SW 1271 (cell line): ENCODE data around the gene CKMT1B.
"Not testable (repeated sequence)": the region's sequence is repeated elsewhere in the genome, so short reads cannot be mapped to it uniquely, and the experiment has no call there.

Experiments
- DNase-seq, 2 experiments: peaks; one replicate each; lab custom pipeline; 2025; lab: John Stamatoyannopoulos, UW

CKMT1B gene

GRCh38 chr15:43593328-43594190 is at the start of gene CKMT1B:
CKMT1B (plus strand) TSS chr15:43594027; CDS start chr15:43594219, 192 bp downstream.
- DNase-seq, result not testable (repeated sequence)

GRCh38 chr15:43544266-43544665 is 49.6 kb upstream of the CKMT1B start:
- no peak for DNase-seq

GRCh38 chr15:43545426-43545825 is 48.4 kb upstream of the CKMT1B start:
- no peak for DNase-seq

- DNase-seq, result no peak
These were observed 46.3 kb upstream of the CKMT1B start for GRCh38 chr15:43547539-43547938.

GRCh38 chr15:43550527-43551363 is 43.1 kb upstream of the CKMT1B start:
- DNase-seq, result no peak

GRCh38 chr15:43552256-43552655 is 41.6 kb upstream of the CKMT1B start:
- DNase-seq, result no peak

- no peak for DNase-seq
These were observed 40.8 kb upstream of the CKMT1B start for GRCh38 chr15:43552986-43553385.

GRCh38 chr15:43562753-43563152 is 31.1 kb upstream of the CKMT1B start:
- not testable (repeated sequence) for DNase-seq

- DNase-seq, result not testable (repeated sequence)
These were observed 30.0 kb upstream of the CKMT1B start for GRCh38 chr15:43563793-43564192.

- not testable (repeated sequence) for DNase-seq
These were observed 27.2 kb upstream of the CKMT1B start for GRCh38 chr15:43566615-43567014.

- DNase-seq, result not testable (repeated sequence)
These were observed 19.2 kb upstream of the CKMT1B start for GRCh38 chr15:43574607-43575006.

GRCh38 chr15:43589778-43590466 is 3.9 kb upstream of the CKMT1B start, which contains the start of gene PPIP5K1:
PPIP5K1 (minus strand) TSS chr15:43590208; CDS start chr15:43584504, 5,704 bp downstream.
- DNase-seq, result not testable (repeated sequence)

GRCh38 chr15:43592841-43593240 is 986 bp upstream of the CKMT1B start:
- not testable (repeated sequence) for DNase-seq

- not testable (repeated sequence) for DNase-seq
These were observed 5.3 kb downstream of the CKMT1B start for GRCh38 chr15:43599131-43599530.

- not testable (repeated sequence) for DNase-seq
These were observed 6.4 kb downstream of the CKMT1B start for GRCh38 chr15:43600200-43600599.

GRCh38 chr15:43602233-43602632 is 8.4 kb downstream of the CKMT1B start:
- not testable (repeated sequence) for DNase-seq

GRCh38 chr15:43617750-43618149 is 23.9 kb downstream of the CKMT1B start:
- not testable (repeated sequence) for DNase-seq

- DNase-seq, result not testable (repeated sequence)
These were observed 24.9 kb downstream of the CKMT1B start, which contains the start of gene STRC for GRCh38 chr15:43618700-43619099. STRC (minus strand) TSS chr15:43618800; CDS start chr15:43618722, 78 bp downstream.

- not testable (repeated sequence) for DNase-seq
These were observed 28.4 kb downstream of the CKMT1B start for GRCh38 chr15:43622068-43622799.

GRCh38 chr15:43625106-43625505 is 31.3 kb downstream of the CKMT1B start:
- no peak for DNase-seq

- not testable (repeated sequence) for DNase-seq
These were observed 33.1 kb downstream of the CKMT1B start for GRCh38 chr15:43626937-43627336.
